ENCODE results near the gene SMIM22.

Gene SMIM22

GRCh38 chr16:4814542-4815173 is 19.5 kb downstream of the SMIM22 start:
- no peaks in the 10 kb centered on the region for H3K9me3 ChIP-seq (ENCODE audit: insufficient read depth, low read length)
- H3K4me2 ChIP-seq (ENCODE audit: low read depth, low read length, poor library complexity, severe bottlenecking): no peak overlapping the region
- no peaks in the 10 kb centered on the region for H4K20me1 ChIP-seq (ENCODE audit: low read depth, low read length)
- H2AFZ ChIP-seq (ENCODE audit: low read depth, low read length, severe bottlenecking): no peak overlapping the region
- TF ChIP-seq, protein P1, sequence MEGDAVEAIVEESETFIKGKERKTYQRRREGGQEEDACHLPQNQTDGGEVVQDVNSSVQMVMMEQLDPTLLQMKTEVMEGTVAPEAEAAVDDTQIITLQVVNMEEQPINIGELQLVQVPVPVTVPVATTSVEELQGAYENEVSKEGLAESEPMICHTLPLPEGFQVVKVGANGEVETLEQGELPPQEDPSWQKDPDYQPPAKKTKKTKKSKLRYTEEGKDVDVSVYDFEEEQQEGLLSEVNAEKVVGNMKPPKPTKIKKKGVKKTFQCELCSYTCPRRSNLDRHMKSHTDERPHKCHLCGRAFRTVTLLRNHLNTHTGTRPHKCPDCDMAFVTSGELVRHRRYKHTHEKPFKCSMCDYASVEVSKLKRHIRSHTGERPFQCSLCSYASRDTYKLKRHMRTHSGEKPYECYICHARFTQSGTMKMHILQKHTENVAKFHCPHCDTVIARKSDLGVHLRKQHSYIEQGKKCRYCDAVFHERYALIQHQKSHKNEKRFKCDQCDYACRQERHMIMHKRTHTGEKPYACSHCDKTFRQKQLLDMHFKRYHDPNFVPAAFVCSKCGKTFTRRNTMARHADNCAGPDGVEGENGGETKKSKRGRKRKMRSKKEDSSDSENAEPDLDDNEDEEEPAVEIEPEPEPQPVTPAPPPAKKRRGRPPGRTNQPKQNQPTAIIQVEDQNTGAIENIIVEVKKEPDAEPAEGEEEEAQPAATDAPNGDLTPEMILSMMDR (IDR thresholded peaks at IDR 0.05; ENCODE audit: insufficient read depth, low read length, poor library complexity, severe bottlenecking): no peak
- no peak for TF ChIP-seq EZH2phosphoT487 (conservative IDR thresholded peaks at IDR 0.05; ENCODE audit: low read length)
- H3K9me2 ChIP-seq (replicated peaks; ENCODE audit: insufficient read depth, low read length): no peaks in the 10 kb centered on the region
- H3F3A ChIP-seq (ENCODE audit: insufficient read depth): no peaks in the 10 kb centered on the region
- H3K4me3 ChIP-seq (ENCODE audit: insufficient read depth, low read length, poor library complexity, severe bottlenecking): no peak overlapping the region
- H3K27me3 ChIP-seq (ENCODE audit: low read length): no peaks in the 10 kb centered on the region
- no peak overlapping the region for H3K27ac ChIP-seq (ENCODE audit: low read depth, low read length)
- no peak overlapping the region for H3K9ac ChIP-seq (ENCODE audit: low read length)
- H3K79me2 ChIP-seq (ENCODE audit: insufficient read depth, low read length): no peaks in the 10 kb centered on the region
- H3K36me3 ChIP-seq (ENCODE audit: low read length): peaks cover 7% of the 10 kb centered on the region; the same call in 1 of the 2 replicates

DNA sequence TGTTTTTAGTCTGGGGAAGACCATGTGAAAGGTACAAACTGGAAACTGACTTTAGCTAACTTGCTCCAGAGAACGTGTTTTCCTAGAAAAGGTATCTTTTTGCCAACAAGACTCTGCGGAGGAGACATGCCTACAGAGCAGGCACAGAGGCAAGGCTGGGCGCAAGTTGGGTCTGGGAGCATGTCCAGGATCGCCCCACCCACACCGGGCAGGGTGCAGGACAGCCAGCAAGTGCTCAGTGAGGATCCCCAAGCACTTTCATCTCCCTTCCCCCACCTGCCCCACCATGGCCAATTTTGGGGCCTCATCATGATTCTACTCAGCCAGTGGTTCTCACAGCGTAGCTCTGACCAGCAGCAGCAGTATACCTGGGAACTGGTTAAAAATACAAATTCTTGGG is 25.5 kb downstream of the SMIM22 start:
- H3K36me3 ChIP-seq (ENCODE audit: low read length): peaks cover 12% of the 10 kb centered on the region; the same call in 1 of the 2 replicates

GRCh38 chr16:4825196-4825595 is 30.0 kb downstream of the SMIM22 start:
- H2AFZ ChIP-seq (ENCODE audit: low read depth, low read length, severe bottlenecking): no peak overlapping the region
- H4K20me1 ChIP-seq (ENCODE audit: low read depth, low read length): no peaks in the 10 kb centered on the region
- H3K79me2 ChIP-seq (ENCODE audit: insufficient read depth, low read length): no peaks in the 10 kb centered on the region
- H3K36me3 ChIP-seq (ENCODE audit: low read length): peaks cover 16% of the 10 kb centered on the region; the same call in 1 of the 2 replicates
- H3K27ac ChIP-seq (ENCODE audit: low read depth, low read length): no peak overlapping the region
- no peak overlapping the region for H3K4me2 ChIP-seq (ENCODE audit: low read depth, low read length, poor library complexity, severe bottlenecking)
- H3K27me3 ChIP-seq (ENCODE audit: low read length): no peaks in the 10 kb centered on the region
- no peaks in the 10 kb centered on the region for H3F3A ChIP-seq (ENCODE audit: insufficient read depth)
- H3K9ac ChIP-seq (ENCODE audit: low read length): no peak overlapping the region
- H3K9me2 ChIP-seq (replicated peaks; ENCODE audit: insufficient read depth, low read length): no peaks in the 10 kb centered on the region
- H3K4me3 ChIP-seq (ENCODE audit: insufficient read depth, low read length, poor library complexity, severe bottlenecking): no peak overlapping the region
- TF ChIP-seq, protein P1 (IDR thresholded peaks at IDR 0.05; ENCODE audit: insufficient read depth, low read length, poor library complexity, severe bottlenecking): no peak
- no peak for TF ChIP-seq EZH2phosphoT487 (conservative IDR thresholded peaks at IDR 0.05; ENCODE audit: low read length)
- no peaks in the 10 kb centered on the region for H3K9me3 ChIP-seq (ENCODE audit: insufficient read depth, low read length)

More for the DNA sequence above, 25.5 kb downstream of the SMIM22 start:
- Histone ChIP-seq H2AFZ (ENCODE audit: low read depth, low read length, severe bottlenecking) (no peak overlapping the region), H3K9me3 (ENCODE audit: insufficient read depth, low read length) (no peaks in the 10 kb centered on the region), H4K20me1 (ENCODE audit: low read depth, low read length) (no peaks in the 10 kb centered on the region), H3K27me3 (ENCODE audit: low read length) (no peaks in the 10 kb centered on the region), H3K27ac (ENCODE audit: low read depth, low read length) (no peak overlapping the region), H3K9me2 (replicated peaks; ENCODE audit: insufficient read depth, low read length) (no peaks in the 10 kb centered on the region), H3K79me2 (ENCODE audit: insufficient read depth, low read length) (no peaks in the 10 kb centered on the region), H3K9ac (ENCODE audit: low read length) (no peak overlapping the region), H3K4me3 (ENCODE audit: insufficient read depth, low read length, poor library complexity, severe bottlenecking) (no peak overlapping the region), H3K4me2 (ENCODE audit: low read depth, low read length, poor library complexity, severe bottlenecking) (no peak overlapping the region), H3F3A (ENCODE audit: insufficient read depth) (no peaks in the 10 kb centered on the region)
- no peak for TF ChIP-seq EZH2phosphoT487 (conservative IDR thresholded peaks at IDR 0.05; ENCODE audit: low read length)
- TF ChIP-seq, protein P1 (IDR thresholded peaks at IDR 0.05; ENCODE audit: insufficient read depth, low read length, poor library complexity, severe bottlenecking): no peak

All from SU-DHL-6 (cell line).